ENCODE data around the gene TYK2.

TYK2 gene

DNA sequence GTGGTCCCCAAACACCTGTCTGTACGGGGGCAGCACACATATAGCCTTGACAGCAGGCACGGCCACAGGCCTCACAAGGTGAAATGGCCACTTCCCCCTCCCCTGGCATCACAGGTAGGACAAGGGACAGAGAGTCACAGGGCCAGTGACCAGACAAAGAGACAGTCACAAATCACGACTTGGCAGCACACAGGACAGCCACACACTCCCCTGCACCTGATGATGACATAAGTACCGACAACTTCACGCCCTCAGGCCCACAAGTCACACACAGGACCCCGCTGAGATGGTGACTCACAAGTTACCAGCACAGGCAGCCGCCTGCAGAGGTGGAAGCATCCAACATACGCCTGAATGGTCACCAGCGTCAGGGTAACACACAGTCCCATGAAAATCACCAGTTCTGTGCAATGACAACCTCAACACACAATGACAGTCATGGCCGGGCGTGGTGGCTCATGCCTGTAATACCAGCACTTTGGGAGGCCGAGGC lies 16.5 kb downstream of the TYK2 start (continued):
- TF ChIP-seq ZNF707 (tag by site-specific recombination; IDR thresholded peaks at IDR 0.05) (no peak), ZSCAN16 (tag by site-specific recombination; IDR thresholded peaks at IDR 0.05) (no peak), BCL11B (tag by site-specific recombination; IDR thresholded peaks at IDR 0.05; ENCODE audit: low read depth) (0 out of 2 replicates have a peak, but pooled peaks have one; percentile 30), ZNF423 (tag by site-specific recombination; IDR thresholded peaks at IDR 0.05) (no peak), ZNF600 (tag by site-specific recombination; IDR thresholded peaks at IDR 0.05) (peak; percentile 91), OSR2 (tag by site-specific recombination; IDR thresholded peaks at IDR 0.05) (no peak), ZNF664 (tag by site-specific recombination; IDR thresholded peaks at IDR 0.05) (no peak), ZNF211 (tag by site-specific recombination; IDR thresholded peaks at IDR 0.05; ENCODE audit: low read depth) (no peak), ZNF544 (tag by site-specific recombination; IDR thresholded peaks at IDR 0.05) (no peak), SCRT1 (tag by site-specific recombination; IDR thresholded peaks at IDR 0.05; ENCODE audit: borderline replicate concordance) (no peak)

GRCh38 chr19:10362259-10362658 lies 18.1 kb downstream of the TYK2 start:
- H3K36me3 ChIP-seq (ENCODE audit: control insufficient read depth in 2 of 2, insufficient read depth in 1 of 2, low read length in 2 of 2): peaks cover 19 to 81% of the 10 kb centered on the region in 2 experiments; a peak in 2 of 3 replicates
- H3K4me1 ChIP-seq (ENCODE audit: control insufficient read depth, insufficient read depth, low read length): no peaks in the 10 kb centered on the region
- H3K9me3 ChIP-seq (ENCODE audit: control insufficient read depth, insufficient read depth, low read depth, low read length): no peaks in the 10 kb centered on the region
- TF ChIP-seq, protein P1, sequence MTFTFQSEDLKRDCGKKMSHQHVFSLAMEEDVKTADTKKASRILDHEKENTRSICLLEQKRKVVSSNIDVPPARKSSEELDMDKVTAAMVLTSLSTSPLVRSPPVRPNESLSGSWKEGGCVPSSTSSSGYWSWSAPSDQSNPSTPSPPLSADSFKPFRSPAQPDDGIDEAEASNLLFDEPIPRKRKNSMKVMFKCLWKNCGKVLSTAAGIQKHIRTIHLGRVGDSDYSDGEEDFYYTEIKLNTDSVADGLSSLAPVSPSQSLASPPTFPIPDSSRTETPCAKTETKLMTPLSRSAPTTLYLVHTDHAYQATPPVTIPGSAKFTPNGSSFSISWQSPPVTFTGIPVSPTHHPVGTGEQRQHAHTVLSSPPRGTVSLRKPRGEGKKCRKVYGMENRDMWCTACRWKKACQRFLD (tag by site-specific recombination; IDR thresholded peaks at IDR 0.05): no peak
- TF ChIP-seq, protein P2, sequence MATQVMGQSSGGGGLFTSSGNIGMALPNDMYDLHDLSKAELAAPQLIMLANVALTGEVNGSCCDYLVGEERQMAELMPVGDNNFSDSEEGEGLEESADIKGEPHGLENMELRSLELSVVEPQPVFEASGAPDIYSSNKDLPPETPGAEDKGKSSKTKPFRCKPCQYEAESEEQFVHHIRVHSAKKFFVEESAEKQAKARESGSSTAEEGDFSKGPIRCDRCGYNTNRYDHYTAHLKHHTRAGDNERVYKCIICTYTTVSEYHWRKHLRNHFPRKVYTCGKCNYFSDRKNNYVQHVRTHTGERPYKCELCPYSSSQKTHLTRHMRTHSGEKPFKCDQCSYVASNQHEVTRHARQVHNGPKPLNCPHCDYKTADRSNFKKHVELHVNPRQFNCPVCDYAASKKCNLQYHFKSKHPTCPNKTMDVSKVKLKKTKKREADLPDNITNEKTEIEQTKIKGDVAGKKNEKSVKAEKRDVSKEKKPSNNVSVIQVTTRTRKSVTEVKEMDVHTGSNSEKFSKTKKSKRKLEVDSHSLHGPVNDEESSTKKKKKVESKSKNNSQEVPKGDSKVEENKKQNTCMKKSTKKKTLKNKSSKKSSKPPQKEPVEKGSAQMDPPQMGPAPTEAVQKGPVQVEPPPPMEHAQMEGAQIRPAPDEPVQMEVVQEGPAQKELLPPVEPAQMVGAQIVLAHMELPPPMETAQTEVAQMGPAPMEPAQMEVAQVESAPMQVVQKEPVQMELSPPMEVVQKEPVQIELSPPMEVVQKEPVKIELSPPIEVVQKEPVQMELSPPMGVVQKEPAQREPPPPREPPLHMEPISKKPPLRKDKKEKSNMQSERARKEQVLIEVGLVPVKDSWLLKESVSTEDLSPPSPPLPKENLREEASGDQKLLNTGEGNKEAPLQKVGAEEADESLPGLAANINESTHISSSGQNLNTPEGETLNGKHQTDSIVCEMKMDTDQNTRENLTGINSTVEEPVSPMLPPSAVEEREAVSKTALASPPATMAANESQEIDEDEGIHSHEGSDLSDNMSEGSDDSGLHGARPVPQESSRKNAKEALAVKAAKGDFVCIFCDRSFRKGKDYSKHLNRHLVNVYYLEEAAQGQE (tag by site-specific recombination; IDR thresholded peaks at IDR 0.05): no peak
- no peak for TF ChIP-seq ZNF791 (tag by site-specific recombination; IDR thresholded peaks at IDR 0.05)
- TF ChIP-seq ZNF558 (tag by site-specific recombination; IDR thresholded peaks at IDR 0.05): no peak
- no peak for TF ChIP-seq SETDB1 (IDR thresholded peaks at IDR 0.05; ENCODE audit: insufficient read length, low read length)
- TF ChIP-seq ZSCAN5A (tag by site-specific recombination; IDR thresholded peaks at IDR 0.05): no peak
- TF ChIP-seq OSR2 (tag by site-specific recombination; IDR thresholded peaks at IDR 0.05): no peak
- TF ChIP-seq, protein P3, sequence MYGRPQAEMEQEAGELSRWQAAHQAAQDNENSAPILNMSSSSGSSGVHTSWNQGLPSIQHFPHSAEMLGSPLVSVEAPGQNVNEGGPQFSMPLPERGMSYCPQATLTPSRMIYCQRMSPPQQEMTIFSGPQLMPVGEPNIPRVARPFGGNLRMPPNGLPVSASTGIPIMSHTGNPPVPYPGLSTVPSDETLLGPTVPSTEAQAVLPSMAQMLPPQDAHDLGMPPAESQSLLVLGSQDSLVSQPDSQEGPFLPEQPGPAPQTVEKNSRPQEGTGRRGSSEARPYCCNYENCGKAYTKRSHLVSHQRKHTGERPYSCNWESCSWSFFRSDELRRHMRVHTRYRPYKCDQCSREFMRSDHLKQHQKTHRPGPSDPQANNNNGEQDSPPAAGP (tag by site-specific recombination; IDR thresholded peaks at IDR 0.05): no peak
- no peak for TF ChIP-seq ZNF488 (tag by site-specific recombination; IDR thresholded peaks at IDR 0.05)
- no peak for TF ChIP-seq ZNF416 (tag by site-specific recombination; IDR thresholded peaks at IDR 0.05)
- TF ChIP-seq ZBTB17 (tag by site-specific recombination; IDR thresholded peaks at IDR 0.05): no peak
- TF ChIP-seq KLF1 (tag by site-specific recombination; IDR thresholded peaks at IDR 0.05): no peak
- TF ChIP-seq, protein P4, sequence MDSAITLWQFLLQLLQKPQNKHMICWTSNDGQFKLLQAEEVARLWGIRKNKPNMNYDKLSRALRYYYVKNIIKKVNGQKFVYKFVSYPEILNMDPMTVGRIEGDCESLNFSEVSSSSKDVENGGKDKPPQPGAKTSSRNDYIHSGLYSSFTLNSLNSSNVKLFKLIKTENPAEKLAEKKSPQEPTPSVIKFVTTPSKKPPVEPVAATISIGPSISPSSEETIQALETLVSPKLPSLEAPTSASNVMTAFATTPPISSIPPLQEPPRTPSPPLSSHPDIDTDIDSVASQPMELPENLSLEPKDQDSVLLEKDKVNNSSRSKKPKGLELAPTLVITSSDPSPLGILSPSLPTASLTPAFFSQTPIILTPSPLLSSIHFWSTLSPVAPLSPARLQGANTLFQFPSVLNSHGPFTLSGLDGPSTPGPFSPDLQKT (IDR thresholded peaks at IDR 0.05; ENCODE audit: borderline replicate concordance, low read depth, low read length): no peak
- TF ChIP-seq ZNF624 (tag by site-specific recombination; IDR thresholded peaks at IDR 0.05): no peak
- no peak for TF ChIP-seq ZNF513 (tag by site-specific recombination; IDR thresholded peaks at IDR 0.05)
- no peak for TF ChIP-seq ZNF114 (tag by site-specific recombination; IDR thresholded peaks at IDR 0.05)
- POLR2A ChIA-PET: interaction anchor here (0.6 kb wide), 2 partner anchors 29 to 154 kb away, joined by 3 to 5 read pairs; no protein-coding TSS in a partner anchor
- no peak overlapping the region for H3K4me3 ChIP-seq (ENCODE audit: low read depth, low read length)
- CTCF ChIA-PET: no interaction called here
- no peak overlapping the region for H3K27ac ChIP-seq (ENCODE audit: extremely low read depth, low read depth, low read length)

All from HEK293 (cell line).